HEK293T (cell line): Measurements from ENCODE around the gene LRRC18.

Experiments used
- FOXK2 ChIP-seq: fragments of 450-650 bp; IDR thresholded peaks from 2 replicates; pipeline ENCODE4 v1.6.1; 2016; ENCODE audit warnings: mild to moderate bottlenecking
- SP1 ChIP-seq: fragments of 450-650 bp; IDR thresholded peaks from 2 replicates; pipeline ENCODE4 v1.6.1; 2017

DNA sequence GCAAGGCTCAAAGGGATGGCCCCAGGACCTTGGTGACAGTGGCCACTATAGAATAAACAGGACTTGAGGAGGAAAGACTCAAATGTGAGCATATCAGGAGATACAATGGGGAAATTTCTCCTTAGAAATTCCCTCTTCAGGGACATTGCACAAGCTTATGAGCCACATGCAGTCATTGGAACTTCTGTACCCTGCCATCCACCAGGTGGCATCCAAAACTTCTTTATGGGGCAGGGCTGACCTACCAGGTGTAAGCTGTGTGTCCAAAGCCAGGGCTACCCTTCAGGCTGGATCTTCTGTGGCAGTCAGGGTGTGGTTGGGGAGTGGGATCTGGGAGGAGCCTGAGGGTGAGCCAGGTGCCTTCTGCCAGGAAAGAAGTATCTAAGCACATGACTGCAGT is 36.6 kb upstream of the LRRC18 start:
- TF ChIP-seq SP1 (no peak), FOXK2 (no peak)
